SK-N-SH treated with all-trans-retinoic acid at 6 μM for 48 hours (cell line): Measurements from ENCODE around the gene NFKB1.

ENCODE experiments used
- ARNTL ChIP-seq: fragments of 450-650 bp; formaldehyde crosslinking; IDR thresholded peaks from 2 replicates; pipeline ENCODE4 v1.5.0; 2020; ENCODE audit warnings: low read depth, mild to moderate bottlenecking, moderate library complexity, borderline replicate concordance
- BACH2 ChIP-seq: fragments of 250-450 bp; sonication (Bioruptor Pico); IDR thresholded peaks from 2 replicates; pipeline ENCODE4 v1.9.0; 2021; ENCODE audit warnings: mild to moderate bottlenecking, borderline replicate concordance
- CSDC2 ChIP-seq: fragments of 250-450 bp; sonication (Bioruptor Pico); IDR thresholded peaks from 2 replicates; pipeline ENCODE4 v1.5.0; 2020; ENCODE audit warnings: mild to moderate bottlenecking, moderate library complexity
- CSRNP3 ChIP-seq: fragments of 250-450 bp; sonication (Bioruptor Pico); IDR thresholded peaks from 2 replicates; pipeline ENCODE4 v1.5.1; 2021; ENCODE audit warnings: mild to moderate bottlenecking, moderate library complexity
- ESRRG ChIP-seq: fragments of 250-450 bp; sonication (Bioruptor Pico); IDR thresholded peaks from 2 replicates; pipeline ENCODE4 v1.6.1; 2021; ENCODE audit warnings: mild to moderate bottlenecking
- GLIS3 ChIP-seq: fragments of 250-450 bp; sonication (Bioruptor Pico); IDR thresholded peaks from 2 replicates; pipeline ENCODE4 v1.5.0; 2020; ENCODE audit warnings: mild to moderate bottlenecking, moderate library complexity
- OSR1 ChIP-seq: fragments of 250-450 bp; sonication (Bioruptor Pico); IDR thresholded peaks from 2 replicates; pipeline ENCODE4 v1.8.0; 2022; ENCODE audit warnings: moderate library complexity, mild to moderate bottlenecking, inconsistent platforms
- PPARA ChIP-seq: fragments of 250-450 bp; sonication (Bioruptor Pico); IDR thresholded peaks from 2 replicates; pipeline ENCODE4 v1.5.0; 2020; ENCODE audit warnings: mild to moderate bottlenecking, borderline replicate concordance
- SNAI2 ChIP-seq: fragments of 250-450 bp; sonication (Bioruptor Pico); IDR thresholded peaks from 2 replicates; pipeline ENCODE4 v1.5.0; 2020; ENCODE audit warnings: mild to moderate bottlenecking, moderate library complexity
- ZFP30 ChIP-seq: fragments of 450-650 bp; formaldehyde crosslinking; IDR thresholded peaks from 2 replicates; pipeline ENCODE4 v1.5.0; 2022; ENCODE audit warnings: mild to moderate bottlenecking, moderate library complexity
- ZNF70 ChIP-seq: fragments of 450-650 bp; formaldehyde crosslinking; IDR thresholded peaks from 2 replicates; pipeline ENCODE4 v1.5.0; 2020; ENCODE audit warnings: mild to moderate bottlenecking, moderate library complexity
- ZNF8 ChIP-seq: fragments of 450-650 bp; formaldehyde crosslinking; IDR thresholded peaks from 2 replicates; pipeline ENCODE4 v1.5.0; 2020; ENCODE audit warnings: mild to moderate bottlenecking, moderate library complexity
- TF ChIP-seq, protein P1 (sequence below): fragments of 250-450 bp; sonication (Bioruptor Pico); IDR thresholded peaks from 2 replicates; pipeline ENCODE4 v1.8.0; 2020; ENCODE audit warnings: mild to moderate bottlenecking, moderate library complexity, borderline replicate concordance

GRCh38 chr4:102642631-102643298 lies 141.6 kb downstream of the NFKB1 start:
- TF ChIP-seq, protein P1, sequence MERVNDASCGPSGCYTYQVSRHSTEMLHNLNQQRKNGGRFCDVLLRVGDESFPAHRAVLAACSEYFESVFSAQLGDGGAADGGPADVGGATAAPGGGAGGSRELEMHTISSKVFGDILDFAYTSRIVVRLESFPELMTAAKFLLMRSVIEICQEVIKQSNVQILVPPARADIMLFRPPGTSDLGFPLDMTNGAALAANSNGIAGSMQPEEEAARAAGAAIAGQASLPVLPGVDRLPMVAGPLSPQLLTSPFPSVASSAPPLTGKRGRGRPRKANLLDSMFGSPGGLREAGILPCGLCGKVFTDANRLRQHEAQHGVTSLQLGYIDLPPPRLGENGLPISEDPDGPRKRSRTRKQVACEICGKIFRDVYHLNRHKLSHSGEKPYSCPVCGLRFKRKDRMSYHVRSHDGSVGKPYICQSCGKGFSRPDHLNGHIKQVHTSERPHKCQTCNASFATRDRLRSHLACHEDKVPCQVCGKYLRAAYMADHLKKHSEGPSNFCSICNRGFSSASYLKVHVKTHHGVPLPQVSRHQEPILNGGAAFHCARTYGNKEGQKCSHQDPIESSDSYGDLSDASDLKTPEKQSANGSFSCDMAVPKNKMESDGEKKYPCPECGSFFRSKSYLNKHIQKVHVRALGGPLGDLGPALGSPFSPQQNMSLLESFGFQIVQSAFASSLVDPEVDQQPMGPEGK: no peak
- TF ChIP-seq ZFP30 (no peak), OSR1 (no peak), ARNTL (CRISPR knock-in tag) (no peak), BACH2 (CRISPR knock-in tag) (no peak), CSRNP3 (CRISPR knock-in tag) (no peak), PPARA (no peak), SNAI2 (CRISPR knock-in tag) (no peak), ZNF70 (CRISPR knock-in tag) (no peak), ESRRG (no peak), ZNF8 (no peak), CSDC2 (CRISPR knock-in tag) (no peak), GLIS3 (CRISPR knock-in tag) (no peak)
